Adrenal gland (tissue), 5 donors: Measurements from ENCODE around the gene OPCML.

Experiments used
- CTCF ChIP-seq, 6 experiments: fragments of 450-650 bp in 4 of 6; fragments of 200-600 bp in 2 of 6; sonication (generic) in 1 of 6; IDR thresholded peaks; 1 replicate in 5 of 6; 2 replicates in 1 of 6; pipeline versions ENCODE4 v1.5.1 to v1.8.0; 2016 to 2021; ENCODE audit warnings: antibody characterized with exemption in 6 of 6, mild to moderate bottlenecking in 2 of 6, moderate library complexity in 1 of 6
- POLR2A ChIP-seq, 2 donors: fragments of 450-650 bp; IDR thresholded peaks; one replicate each; pipeline ENCODE4 v1.6.1; 2017; ENCODE audit warnings: antibody characterized with exemption in 2 of 2, mild to moderate bottlenecking in 2 of 2, moderate library complexity in 1 of 2
- donor health status: DM: no; HTN: no; CAD: no.

- TF ChIP-seq CTCF (IDR thresholded peaks at IDR 0.05): no peak
- no peak for TF ChIP-seq POLR2A (IDR thresholded peaks at IDR 0.05)
Observed at GRCh38 chr11:132876239-132876638, 656.1 kb downstream of the OPCML start.
